Right lobe of liver (tissue), 4 donors: Measurements from ENCODE around the gene NDUFAF2.

ENCODE experiments used
- POLR2A ChIP-seq: fragments of 450-650 bp; IDR thresholded peaks from one replicate; pipeline ENCODE4 v1.6.1; 2017; ENCODE audit warnings: antibody characterized with exemption, mild to moderate bottlenecking
- TF ChIP-seq, protein P1 (sequence below), 4 donors: fragments of 200-600 bp in 3 of 4; fragments of 450-650 bp in 1 of 4; IDR thresholded peaks; one replicate each; pipeline versions ENCODE4 v1.5.1 to v1.8.0; 2016 to 2022; ENCODE audit warnings: antibody characterized with exemption in 4 of 4, mild to moderate bottlenecking in 2 of 4
- donor health status: DM: no; HTN: no; CAD: no.
- donor health status: DM: no; HTN: no; CAD: no.
- donor health status: DM: no; HTN: yes; CAD: no.

DNA sequence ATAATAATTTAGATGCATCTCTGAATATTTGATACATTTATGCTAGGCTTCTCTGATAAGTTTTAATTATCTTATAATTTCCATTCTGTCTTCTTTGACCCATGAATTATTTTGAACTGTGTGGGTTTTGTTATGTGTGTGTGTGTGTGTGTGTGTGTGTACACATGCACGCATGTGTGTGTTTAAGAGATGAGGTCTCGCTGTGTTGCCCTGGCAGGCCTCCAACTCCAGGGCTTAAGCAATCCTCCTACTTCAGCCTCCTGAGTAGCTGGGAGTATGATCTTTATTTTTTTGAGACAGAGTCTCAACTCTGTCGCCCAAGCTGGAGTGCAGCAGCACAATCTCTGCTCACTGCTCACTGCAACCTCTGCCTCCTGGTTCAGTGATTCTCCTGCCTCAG lies 75.4 kb downstream of the NDUFAF2 start:
- TF ChIP-seq, protein P1, sequence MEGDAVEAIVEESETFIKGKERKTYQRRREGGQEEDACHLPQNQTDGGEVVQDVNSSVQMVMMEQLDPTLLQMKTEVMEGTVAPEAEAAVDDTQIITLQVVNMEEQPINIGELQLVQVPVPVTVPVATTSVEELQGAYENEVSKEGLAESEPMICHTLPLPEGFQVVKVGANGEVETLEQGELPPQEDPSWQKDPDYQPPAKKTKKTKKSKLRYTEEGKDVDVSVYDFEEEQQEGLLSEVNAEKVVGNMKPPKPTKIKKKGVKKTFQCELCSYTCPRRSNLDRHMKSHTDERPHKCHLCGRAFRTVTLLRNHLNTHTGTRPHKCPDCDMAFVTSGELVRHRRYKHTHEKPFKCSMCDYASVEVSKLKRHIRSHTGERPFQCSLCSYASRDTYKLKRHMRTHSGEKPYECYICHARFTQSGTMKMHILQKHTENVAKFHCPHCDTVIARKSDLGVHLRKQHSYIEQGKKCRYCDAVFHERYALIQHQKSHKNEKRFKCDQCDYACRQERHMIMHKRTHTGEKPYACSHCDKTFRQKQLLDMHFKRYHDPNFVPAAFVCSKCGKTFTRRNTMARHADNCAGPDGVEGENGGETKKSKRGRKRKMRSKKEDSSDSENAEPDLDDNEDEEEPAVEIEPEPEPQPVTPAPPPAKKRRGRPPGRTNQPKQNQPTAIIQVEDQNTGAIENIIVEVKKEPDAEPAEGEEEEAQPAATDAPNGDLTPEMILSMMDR (IDR thresholded peaks at IDR 0.05) = no peak
- TF ChIP-seq POLR2A = no peak
